ENCODE results near the gene SBK3.

GRCh38 chr19:55592391-55593090 is 47.2 kb upstream of the SBK3 start:
- TF ChIP-seq CTCF (IDR thresholded peaks at IDR 0.05) (no peak), EZH2 (IDR thresholded peaks at IDR 0.05; ENCODE audit: borderline replicate concordance, insufficient read depth, low read depth, low read length, poor library complexity, severe bottlenecking) (no peak)

Measured in B cell (primary cell).